GM11168 (cell line): ENCODE data around the gene FAAP100.
"Not testable (repeated sequence)": the region's sequence is repeated elsewhere in the genome, so short reads cannot be mapped to it uniquely, and the experiment has no call there.

ENCODE experiments used
- in situ Hi-C: fragments of 300-500 bp; cut with MboI; formaldehyde crosslinking; loops from one replicate; pipeline ENCODE4 v1.12.0; 2022; ENCODE audit warnings: low sequenced_read_pairs; ENCODE audit not compliant: unreplicated experiment

FAAP100 gene

GRCh38 chr17:81539961-81540675 lies 12.0 kb downstream of the FAAP100 start:
- in situ Hi-C loops, result no loop called here

GRCh38 chr17:81539571-81539900 lies 12.6 kb downstream of the FAAP100 start:
- in situ Hi-C loops, result no loop called here

- in situ Hi-C loops, result no loop called here
These were observed 13.2 kb downstream of the FAAP100 start for GRCh38 chr17:81538651-81539570.

- in situ Hi-C loops, result no loop called here
These were observed 14.1 kb downstream of the FAAP100 start for GRCh38 chr17:81537856-81538555.

- in situ Hi-C loops, result no loop called here
These were observed 14.8 kb downstream of the FAAP100 start for GRCh38 chr17:81537343-81537855.

GRCh38 chr17:81536299-81537290 lies 15.6 kb downstream of the FAAP100 start:
- in situ Hi-C loops, result no loop called here

DNA sequence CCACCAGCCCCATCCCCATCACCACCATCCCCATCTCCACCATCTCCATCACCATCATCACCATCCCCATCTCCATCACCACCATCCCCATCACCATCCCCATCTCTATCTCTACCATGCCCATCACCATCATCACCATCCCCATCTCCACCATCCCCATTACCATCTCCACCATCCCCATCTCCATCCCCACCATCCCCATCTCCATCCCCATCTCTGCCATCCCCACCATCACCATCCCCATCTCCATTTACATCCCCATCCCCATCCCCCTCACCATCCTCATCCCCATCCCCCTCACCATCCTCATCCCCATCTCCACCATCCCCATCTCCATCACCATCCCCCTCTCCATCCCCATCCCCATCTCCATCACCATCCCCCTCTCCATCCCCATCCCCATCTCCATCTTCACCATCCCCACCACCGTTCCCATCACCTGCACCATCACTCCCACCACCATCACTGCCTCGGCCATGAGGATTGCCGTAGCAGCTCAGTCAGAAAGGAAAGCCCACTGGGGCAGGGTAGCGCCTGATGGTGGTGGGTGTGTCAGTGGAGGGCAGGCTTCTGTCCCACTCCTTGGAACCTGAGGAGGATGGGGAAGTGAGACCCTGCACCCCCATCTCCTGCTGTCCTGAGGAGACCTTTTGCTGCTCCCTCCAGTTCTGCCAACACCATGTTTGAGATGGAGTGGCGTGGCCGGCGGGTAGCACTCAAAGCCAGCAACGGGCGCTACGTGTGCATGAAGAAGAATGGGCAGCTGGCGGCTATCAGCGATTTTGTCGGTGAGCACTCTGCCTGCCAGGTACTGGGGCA lies 16.5 kb downstream of the FAAP100 start:
- in situ Hi-C loops, result no loop called here

DNA sequence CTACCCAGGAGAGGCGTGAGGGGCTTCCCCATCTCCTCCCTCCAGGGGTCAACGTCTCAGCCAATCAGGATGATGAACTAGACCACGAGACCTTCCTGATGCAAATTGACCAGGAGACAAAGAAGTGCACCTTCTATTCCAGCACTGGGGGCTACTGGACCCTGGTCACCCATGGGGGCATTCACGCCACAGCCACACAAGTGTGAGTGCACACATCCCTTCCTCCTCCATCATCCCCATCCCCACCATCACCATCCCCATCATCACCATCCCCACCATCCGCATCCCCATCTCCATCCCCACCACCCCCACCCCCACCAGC lies 17.2 kb downstream of the FAAP100 start:
- in situ Hi-C loops, result no loop called here

GRCh38 chr17:81534157-81535006 lies 17.8 kb downstream of the FAAP100 start:
- in situ Hi-C loops, result no loop called here

- in situ Hi-C loops, result no loop called here
These were observed 18.6 kb downstream of the FAAP100 start for GRCh38 chr17:81533339-81534141.

GRCh38 chr17:81532490-81533287 lies 19.5 kb downstream of the FAAP100 start:
- in situ Hi-C loops, result no loop called here

DNA sequence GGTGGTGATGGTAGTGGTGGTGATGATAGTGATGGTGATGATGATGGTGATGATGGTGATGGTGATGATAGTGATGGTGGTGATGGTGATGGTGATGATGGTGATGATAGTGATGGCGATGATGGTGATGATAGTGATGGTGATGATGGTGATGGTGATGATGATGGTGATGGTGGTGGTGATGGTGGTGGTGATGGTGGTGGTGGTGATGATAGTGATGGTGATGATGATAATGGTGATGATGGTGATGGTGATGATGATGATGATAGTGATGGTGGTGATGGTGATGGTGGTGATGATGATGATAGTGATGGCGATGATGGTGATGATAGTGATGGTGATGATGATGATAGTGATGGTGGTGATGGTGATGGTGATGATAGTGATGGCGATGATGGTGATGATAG lies 20.2 kb downstream of the FAAP100 start:
- in situ Hi-C loops, result not testable (repeated sequence)

DNA sequence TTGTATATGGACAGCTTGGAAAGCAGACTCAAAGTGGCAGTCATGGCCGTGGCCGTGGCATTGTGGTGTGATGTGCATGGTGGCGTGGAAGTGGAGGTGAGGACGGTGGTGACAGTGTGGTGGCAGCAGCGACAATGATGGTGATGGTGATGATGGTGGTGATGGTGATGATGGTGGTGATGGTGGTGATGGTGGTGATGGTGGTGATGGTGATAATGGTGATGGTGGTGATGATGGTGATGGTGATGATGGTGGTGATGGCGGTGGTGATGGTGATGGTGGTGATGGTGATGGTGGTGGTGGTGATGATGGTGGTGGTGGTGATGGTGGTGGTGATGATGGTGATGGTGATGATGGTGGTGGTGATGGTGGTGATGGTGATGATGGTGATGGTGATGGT lies 21.1 kb downstream of the FAAP100 start:
- in situ Hi-C loops, result not testable (repeated sequence)

DNA sequence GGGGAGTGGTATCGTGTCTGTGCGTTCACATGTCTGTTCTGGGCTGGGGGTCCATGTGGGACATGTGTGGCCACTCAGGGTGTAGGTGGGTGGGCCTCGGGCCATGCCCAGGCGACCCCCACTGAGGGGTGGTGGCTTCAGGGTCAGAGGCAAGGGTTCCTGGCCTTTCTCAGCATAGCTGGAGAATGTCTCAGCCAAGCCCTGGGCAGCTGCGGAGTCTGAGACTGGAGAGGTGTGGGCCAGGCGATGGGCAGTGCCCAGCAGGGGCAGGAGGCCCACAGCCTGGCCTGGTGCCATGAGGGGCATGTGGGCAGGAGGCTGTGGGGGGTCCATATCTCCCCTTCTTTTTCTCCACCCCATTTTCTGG lies 22.7 kb downstream of the FAAP100 start:
- in situ Hi-C loops, result no loop called here

- in situ Hi-C loops, result no loop called here
These were observed 23.3 kb downstream of the FAAP100 start for GRCh38 chr17:81528651-81529436.

- in situ Hi-C loops, result no loop called here
These were observed 23.8 kb downstream of the FAAP100 start for GRCh38 chr17:81528384-81528650.
